Keratinocyte (primary cell): ENCODE measurements around the gene PLCH2. TPM values are rescaled to one million over a fixed set of nuclear protein-coding genes. Genes with fewer than 3 reads are reported as not detected.

Source experiments
- DNase-seq: peaks from one replicate; pipeline ENCODE4 v3.0.0-alpha.2; 2011; ENCODE audit warnings: low read depth, missing footprints, low spot score
- FAIRE-seq: peaks from 2 replicates; lab custom pipeline; 2011; peaks lifted over from hg19 to GRCh38; lab: Jason Lieb, UNC
- H2AFZ ChIP-seq: 2 replicates; pipeline ENCODE4 v1.6.0; 2012; ENCODE audit warnings: low read length, control low read depth, inconsistent platforms; ENCODE audit not compliant: control insufficient read depth
- H3K27ac ChIP-seq: 2 replicates; pipeline ENCODE4 v1.5.1; 2011; ENCODE audit warnings: low read length; ENCODE audit not compliant: control insufficient read depth, insufficient read depth
- H3K27me3 ChIP-seq: 3 replicates; pipeline ENCODE4 v1.6.0; 2011; ENCODE audit warnings: low read length; ENCODE audit not compliant: control insufficient read depth, insufficient read depth; ENCODE audit errors: extremely low read depth
- H3K36me3 ChIP-seq, 2 experiments: 2 replicates in 1 of 2; 3 replicates in 1 of 2; pipeline ENCODE4 v1.5.1; 2011; ENCODE audit warnings: low read length in 2 of 2, mild to moderate bottlenecking in 1 of 2; ENCODE audit not compliant: control insufficient read depth in 2 of 2, insufficient read depth in 2 of 2; ENCODE audit errors: extremely low read depth in 1 of 2
- H3K4me1 ChIP-seq: 3 replicates; pipeline ENCODE4 v1.5.1; 2011; ENCODE audit warnings: low read length; ENCODE audit not compliant: control insufficient read depth, insufficient read depth; ENCODE audit errors: extremely low read depth
- H3K4me2 ChIP-seq: 3 replicates; pipeline ENCODE4 v1.6.0; 2011; ENCODE audit warnings: low read depth, low read length; ENCODE audit not compliant: control insufficient read depth, insufficient read depth; ENCODE audit errors: extremely low read depth
- H3K4me3 ChIP-seq, 3 experiments: fragments of 200-600 bp in 1 of 3; sonication (generic) in 1 of 3; 2 replicates in 2 of 3; 3 replicates in 1 of 3; pipeline ENCODE4 v1.5.1; 2011 to 2016; ENCODE audit warnings: low read length in 3 of 3, mild to moderate bottlenecking in 3 of 3, control low read depth in 2 of 3, inconsistent platforms in 1 of 3, low read depth in 1 of 3, mixed read lengths in 1 of 3, mixed run types in 1 of 3, moderate library complexity in 1 of 3; ENCODE audit not compliant: control insufficient read depth in 2 of 3, insufficient read depth in 2 of 3; ENCODE audit errors: extremely low read depth in 1 of 3
- H3K79me2 ChIP-seq: 2 replicates; pipeline ENCODE4 v1.6.0; 2012; ENCODE audit warnings: low read length; ENCODE audit not compliant: control insufficient read depth, insufficient read depth
- H3K9ac ChIP-seq: 3 replicates; pipeline ENCODE4 v1.6.0; 2011; ENCODE audit warnings: low read length; ENCODE audit not compliant: control insufficient read depth, insufficient read depth; ENCODE audit errors: extremely low read depth
- H3K9me1 ChIP-seq: 3 replicates; pipeline ENCODE4 v1.6.0; 2011; ENCODE audit warnings: low read length; ENCODE audit not compliant: control insufficient read depth, insufficient read depth; ENCODE audit errors: extremely low read depth
- H3K9me3 ChIP-seq: 2 replicates; pipeline ENCODE4 v1.5.1; 2012; ENCODE audit warnings: low read depth, low read length; ENCODE audit not compliant: control insufficient read depth
- H4K20me1 ChIP-seq: 3 replicates; pipeline ENCODE4 v1.6.0; 2011; ENCODE audit warnings: low read length; ENCODE audit not compliant: control insufficient read depth, insufficient read depth; ENCODE audit errors: extremely low read depth
- EZH2 ChIP-seq: IDR thresholded peaks from one replicate; pipeline ENCODE4 v1.6.1; 2012; ENCODE audit warnings: inconsistent platforms, mild to moderate bottlenecking, low read length, moderate library complexity
- dilution Hi-C: fragments of 300-500 bp; cut with MboI; formaldehyde crosslinking; loops from one replicate; pipeline ENCODE4 v1.7.0; 2020; ENCODE audit warnings: low sequenced_read_pairs; ENCODE audit not compliant: extremely low pct_ligation_motif_present
- polyA plus RNA-seq, 5 experiments: library from polyadenylated mRNA; depleted of rRNA in 3 of 5; stranded (reverse) in 3 of 5; stranded (forward) in 1 of 5; unstranded in 1 of 5; fragments of >200 nt; gene quantifications; 1 replicate in 1 of 5; 2 replicates in 3 of 5; 3 replicates in 1 of 5; pipeline versions ENCODE4 v1.2.1 to v1.2.3, GENCODE V29; 2011 to 2012; ENCODE audit warnings: missing spikeins in 2 of 5, low read depth in 1 of 5, low replicate concordance in 1 of 5
- TF ChIP-seq, protein P1 (sequence below), 3 experiments: IDR thresholded peaks in 1 of 3; conservative IDR thresholded peaks in 1 of 3; optimal IDR thresholded peaks in 1 of 3; 2 replicates in 2 of 3; 3 replicates in 1 of 3; pipeline versions ENCODE3 to v1.5.1; 2011; ENCODE audit warnings: low read length in 3 of 3, mild to moderate bottlenecking in 3 of 3, moderate library complexity in 2 of 3, control low read depth in 1 of 3, inconsistent platforms in 1 of 3; ENCODE audit not compliant: insufficient read depth in 2 of 3; ENCODE audit errors: extremely low read depth in 1 of 3

The PLCH2 gene
- polyA plus RNA-seq, 1 donor (not counting 4 experiments of a cell fraction or from before 2014, with no cell fraction given) = 57.4 TPM

DNA sequence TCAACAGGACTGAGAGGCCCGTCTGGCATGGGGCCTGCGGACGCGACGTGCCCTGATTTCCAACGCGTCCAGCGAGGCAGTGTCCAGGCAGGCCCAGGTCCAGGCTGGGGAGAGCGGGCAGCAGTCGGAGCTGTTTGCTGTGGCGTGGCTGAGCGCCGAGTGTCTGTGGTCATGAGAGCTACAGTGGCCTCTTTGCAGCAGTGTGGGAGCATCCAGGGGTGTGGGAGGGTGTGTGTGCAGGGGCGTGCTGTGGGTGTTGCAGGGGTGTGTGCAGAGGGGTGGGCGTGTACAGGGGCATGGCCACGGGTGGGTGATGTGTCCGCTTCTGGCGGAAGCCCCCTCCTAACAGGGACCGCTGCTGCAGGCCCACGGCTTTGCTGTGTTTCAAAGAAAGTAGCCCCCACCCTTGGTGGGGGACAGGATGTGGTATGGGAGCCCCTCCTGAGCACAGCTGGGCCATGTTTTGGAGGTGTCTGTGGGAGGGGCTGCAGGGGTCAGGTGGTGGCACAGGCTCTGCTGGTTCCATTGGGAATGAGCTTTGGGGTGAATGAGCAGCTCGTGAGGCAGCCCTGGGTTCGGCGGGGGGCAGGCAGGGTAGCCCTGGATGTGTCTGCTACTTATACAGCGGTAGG lies 17.7 kb downstream of the PLCH2 start:
- no peaks in the 10 kb centered on the region for H3K79me2 ChIP-seq
- peak overlapping the region; percentile 16 for H3K4me2 ChIP-seq
- FAIRE-seq = no peak
- peaks cover 7% of the 10 kb centered on the region for H4K20me1 ChIP-seq
- dilution Hi-C loops = no loop called here
- H3K27ac ChIP-seq = no peak overlapping the region
- H2AFZ ChIP-seq = no peak overlapping the region
- H3K36me3 ChIP-seq = peaks cover 20 to 31% of the 10 kb centered on the region in 2 experiments
- H3K9me1 ChIP-seq = no peaks in the 10 kb centered on the region
- peaks cover 10% of the 10 kb centered on the region for H3K4me1 ChIP-seq
- H3K27me3 ChIP-seq = no peaks in the 10 kb centered on the region
- no peak for TF ChIP-seq EZH2
- TF ChIP-seq, protein P1, sequence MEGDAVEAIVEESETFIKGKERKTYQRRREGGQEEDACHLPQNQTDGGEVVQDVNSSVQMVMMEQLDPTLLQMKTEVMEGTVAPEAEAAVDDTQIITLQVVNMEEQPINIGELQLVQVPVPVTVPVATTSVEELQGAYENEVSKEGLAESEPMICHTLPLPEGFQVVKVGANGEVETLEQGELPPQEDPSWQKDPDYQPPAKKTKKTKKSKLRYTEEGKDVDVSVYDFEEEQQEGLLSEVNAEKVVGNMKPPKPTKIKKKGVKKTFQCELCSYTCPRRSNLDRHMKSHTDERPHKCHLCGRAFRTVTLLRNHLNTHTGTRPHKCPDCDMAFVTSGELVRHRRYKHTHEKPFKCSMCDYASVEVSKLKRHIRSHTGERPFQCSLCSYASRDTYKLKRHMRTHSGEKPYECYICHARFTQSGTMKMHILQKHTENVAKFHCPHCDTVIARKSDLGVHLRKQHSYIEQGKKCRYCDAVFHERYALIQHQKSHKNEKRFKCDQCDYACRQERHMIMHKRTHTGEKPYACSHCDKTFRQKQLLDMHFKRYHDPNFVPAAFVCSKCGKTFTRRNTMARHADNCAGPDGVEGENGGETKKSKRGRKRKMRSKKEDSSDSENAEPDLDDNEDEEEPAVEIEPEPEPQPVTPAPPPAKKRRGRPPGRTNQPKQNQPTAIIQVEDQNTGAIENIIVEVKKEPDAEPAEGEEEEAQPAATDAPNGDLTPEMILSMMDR (optimal IDR thresholded peaks at IDR 0.05 in 1 of 3, IDR thresholded peaks at IDR 0.05 in 1 of 3, conservative IDR thresholded peaks at IDR 0.05 in 1 of 3; ENCODE audit: extremely low read depth in 1 of 3, insufficient read depth in 2 of 3, low read length in 3 of 3) = no peak
- H3K4me3 ChIP-seq = no peak overlapping the region
- no peak for DNase-seq
- no peaks in the 10 kb centered on the region for H3K9me3 ChIP-seq
- H3K9ac ChIP-seq = no peak overlapping the region

DNA sequence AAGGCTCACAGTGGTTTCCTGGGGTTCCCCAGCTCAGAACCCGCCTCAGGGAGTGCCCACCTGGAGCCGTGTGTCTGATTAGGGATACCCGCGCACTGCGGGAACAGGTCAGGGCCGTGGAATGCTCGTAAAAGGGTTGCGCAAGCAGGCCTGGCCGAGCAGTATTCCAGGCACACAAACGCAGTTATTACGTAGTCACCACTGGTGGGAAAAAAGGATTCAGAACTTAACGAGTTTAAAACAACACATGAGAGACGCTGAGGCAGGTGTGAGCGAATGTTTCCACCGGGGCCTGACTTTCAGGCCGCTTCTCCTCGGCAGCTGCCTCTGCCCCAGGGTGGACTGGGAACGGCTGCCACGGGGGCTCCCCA lies 18.2 kb downstream of the PLCH2 start:
- no peaks in the 10 kb centered on the region for H3K9me3 ChIP-seq
- no peaks in the 10 kb centered on the region for H3K79me2 ChIP-seq
- H3K4me1 ChIP-seq = peaks cover 15% of the 10 kb centered on the region
- H3K36me3 ChIP-seq = peaks cover 18 to 34% of the 10 kb centered on the region in 2 experiments
- H3K4me2 ChIP-seq = no peak overlapping the region
- no peak for FAIRE-seq
- H3K27me3 ChIP-seq = no peaks in the 10 kb centered on the region
- DNase-seq = peak; percentile 77
- no peak overlapping the region for H3K9ac ChIP-seq
- dilution Hi-C loops = no loop called here
- H2AFZ ChIP-seq = no peak overlapping the region
- no peaks in the 10 kb centered on the region for H3K9me1 ChIP-seq
- H3K4me3 ChIP-seq = no peak overlapping the region
- no peak overlapping the region for H3K27ac ChIP-seq
- no peak for TF ChIP-seq EZH2
- TF ChIP-seq, protein P1 (optimal IDR thresholded peaks at IDR 0.05 in 1 of 3, IDR thresholded peaks at IDR 0.05 in 1 of 3, conservative IDR thresholded peaks at IDR 0.05 in 1 of 3; ENCODE audit: extremely low read depth in 1 of 3, insufficient read depth in 2 of 3, low read length in 3 of 3) = no peak
- peaks cover 7% of the 10 kb centered on the region for H4K20me1 ChIP-seq
